Fibroblast of lung (primary cell): Measurements from ENCODE around the gene DVL3. TPM values are rescaled to one million over a fixed set of nuclear protein-coding genes. Genes with fewer than 3 reads are reported as not detected.

ENCODE experiments used
- DNase-seq, 2 donors: peaks; one replicate each; pipeline versions ENCODE4 v3.0.0 to v3.0.0-alpha.2; 2010; ENCODE audit warnings: low read depth in 2 of 2
- H2AFZ ChIP-seq: 2 replicates; pipeline ENCODE4 v1.5.1; 2012; ENCODE audit warnings: low read length, control low read depth, inconsistent platforms
- H3K27ac ChIP-seq: 2 replicates; pipeline ENCODE4 v1.5.1; 2011; ENCODE audit warnings: low read length, control low read depth; ENCODE audit not compliant: insufficient read depth
- H3K27me3 ChIP-seq: 2 replicates; pipeline ENCODE4 v1.5.1; 2011; ENCODE audit warnings: mild to moderate bottlenecking, low read length; ENCODE audit not compliant: control insufficient read depth, insufficient read depth
- H3K36me3 ChIP-seq: 2 replicates; pipeline ENCODE4 v1.5.1; 2011; ENCODE audit warnings: low read length; ENCODE audit not compliant: control insufficient read depth, insufficient read depth
- H3K4me1 ChIP-seq: 2 replicates; pipeline ENCODE4 v1.5.1; 2011; ENCODE audit warnings: low read length; ENCODE audit not compliant: control insufficient read depth, insufficient read depth; ENCODE audit errors: extremely low read depth
- H3K4me2 ChIP-seq: 2 replicates; pipeline ENCODE4 v1.5.1; 2011; ENCODE audit warnings: low read length, control low read depth; ENCODE audit not compliant: insufficient read depth; ENCODE audit errors: extremely low read depth
- H3K4me3 ChIP-seq, 4 experiments: fragments of 200-600 bp in 1 of 4; sonication (generic) in 1 of 4; replicated peaks in 1 of 4; 2 replicates each; pipeline ENCODE4 v1.5.1; 2011 to 2016; ENCODE audit warnings: low read length in 4 of 4, low read depth in 3 of 4, mild to moderate bottlenecking in 3 of 4, control low read depth in 2 of 4, inconsistent platforms in 1 of 4, mixed read lengths in 1 of 4; ENCODE audit not compliant: insufficient read depth in 1 of 4; ENCODE audit errors: control extremely low read depth in 1 of 4
- H3K79me2 ChIP-seq: 2 replicates; pipeline ENCODE4 v1.5.1; 2012; ENCODE audit warnings: mild to moderate bottlenecking, low read length, inconsistent platforms; ENCODE audit not compliant: control insufficient read depth, insufficient read depth
- H3K9ac ChIP-seq: 2 replicates; pipeline ENCODE4 v1.5.1; 2011; ENCODE audit warnings: mild to moderate bottlenecking, low read length, control low read depth; ENCODE audit not compliant: insufficient read depth
- H3K9me3 ChIP-seq: 2 replicates; pipeline ENCODE4 v1.5.1; 2012; ENCODE audit warnings: low read depth, low read length; ENCODE audit not compliant: control insufficient read depth, insufficient read depth
- H4K20me1 ChIP-seq: 2 replicates; pipeline ENCODE4 v1.5.1; 2011; ENCODE audit warnings: low read length; ENCODE audit not compliant: control insufficient read depth, insufficient read depth; ENCODE audit errors: extremely low read depth
- EZH2 ChIP-seq: IDR thresholded peaks from 2 replicates; pipeline ENCODE4 v1.5.1; 2012; ENCODE audit warnings: low read length, control low read depth, mild to moderate bottlenecking; ENCODE audit errors: missing control alignments
- polyA plus RNA-seq, 2 donors: library from polyadenylated mRNA; depleted of rRNA in 1 of 2; stranded (reverse) in 1 of 2; unstranded in 1 of 2; fragments of >200 nt; gene quantifications; 2 replicates each; pipeline ENCODE4 v1.2.1, GENCODE V29; 2011 to 2012; ENCODE audit warnings: missing spikeins in 1 of 2
- total RNA-seq: library from RNA; depleted of rRNA; stranded (reverse); fragments of >200 nt; gene quantifications from 2 replicates; pipeline ENCODE4 v1.2.1, GENCODE V29; 2014
- TF ChIP-seq, protein P1 (sequence below), 2 donors: IDR thresholded peaks in 1 of 2; conservative IDR thresholded peaks in 1 of 2; 1 replicate in 1 of 2; 2 replicates in 1 of 2; pipeline ENCODE4 v1.5.1; 2011 to 2012; ENCODE audit warnings: low read length in 2 of 2, control low read depth in 1 of 2, inconsistent platforms in 1 of 2, low read depth in 1 of 2, mild to moderate bottlenecking in 1 of 2

DVL3 gene
- total and polyA plus RNA-seq, 2 donors (not counting 1 experiment from before 2014, with no cell fraction given): 19.8 to 33.7 TPM

DNA sequence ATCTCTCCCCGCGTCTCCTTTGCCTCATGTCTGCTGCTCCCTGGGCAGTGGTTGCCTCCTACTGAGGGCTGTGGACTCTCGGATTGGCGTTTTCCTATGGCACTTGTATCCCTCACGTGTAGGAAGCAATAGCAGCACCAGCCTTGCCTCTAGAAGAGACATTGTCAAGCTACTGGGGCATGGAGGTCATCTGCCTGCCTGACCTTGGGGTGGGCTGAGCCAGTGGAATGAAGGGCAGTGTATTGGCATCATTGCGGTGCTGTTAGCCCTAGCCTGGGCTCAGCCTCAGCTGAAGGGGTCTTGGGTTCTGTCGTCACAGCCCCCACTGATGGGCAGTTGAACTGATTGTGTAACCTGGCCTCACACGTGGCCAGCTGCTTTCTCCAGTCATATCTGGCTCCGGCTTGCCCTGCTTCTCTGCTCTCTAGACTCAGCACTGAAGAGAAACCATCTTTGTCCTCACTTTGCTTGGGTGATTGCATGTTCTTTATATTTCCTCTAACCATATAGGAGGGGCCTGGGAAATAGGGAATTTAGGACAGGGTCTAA is 38.9 kb downstream of the DVL3 start:
- Histone ChIP-seq H3K9me3 (no peaks in the 10 kb centered on the region), H3K79me2 (peaks cover 4% of the 10 kb centered on the region), H2AFZ (no peak overlapping the region), H3K4me2 (no peak overlapping the region), H3K36me3 (peaks cover 23% of the 10 kb centered on the region), H4K20me1 (no peaks in the 10 kb centered on the region), H3K4me3 (no peak overlapping the region), H3K27me3 (no peaks in the 10 kb centered on the region), H3K27ac (no peak overlapping the region), H3K4me1 (no peaks in the 10 kb centered on the region), H3K9ac (no peak overlapping the region)
- TF ChIP-seq EZH2: no peak
- TF ChIP-seq, protein P1, sequence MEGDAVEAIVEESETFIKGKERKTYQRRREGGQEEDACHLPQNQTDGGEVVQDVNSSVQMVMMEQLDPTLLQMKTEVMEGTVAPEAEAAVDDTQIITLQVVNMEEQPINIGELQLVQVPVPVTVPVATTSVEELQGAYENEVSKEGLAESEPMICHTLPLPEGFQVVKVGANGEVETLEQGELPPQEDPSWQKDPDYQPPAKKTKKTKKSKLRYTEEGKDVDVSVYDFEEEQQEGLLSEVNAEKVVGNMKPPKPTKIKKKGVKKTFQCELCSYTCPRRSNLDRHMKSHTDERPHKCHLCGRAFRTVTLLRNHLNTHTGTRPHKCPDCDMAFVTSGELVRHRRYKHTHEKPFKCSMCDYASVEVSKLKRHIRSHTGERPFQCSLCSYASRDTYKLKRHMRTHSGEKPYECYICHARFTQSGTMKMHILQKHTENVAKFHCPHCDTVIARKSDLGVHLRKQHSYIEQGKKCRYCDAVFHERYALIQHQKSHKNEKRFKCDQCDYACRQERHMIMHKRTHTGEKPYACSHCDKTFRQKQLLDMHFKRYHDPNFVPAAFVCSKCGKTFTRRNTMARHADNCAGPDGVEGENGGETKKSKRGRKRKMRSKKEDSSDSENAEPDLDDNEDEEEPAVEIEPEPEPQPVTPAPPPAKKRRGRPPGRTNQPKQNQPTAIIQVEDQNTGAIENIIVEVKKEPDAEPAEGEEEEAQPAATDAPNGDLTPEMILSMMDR (conservative IDR thresholded peaks at IDR 0.05 in 1 of 2, IDR thresholded peaks at IDR 0.05 in 1 of 2; ENCODE audit: low read depth in 1 of 2, low read length in 2 of 2): no peak
- no peak for DNase-seq

DNA sequence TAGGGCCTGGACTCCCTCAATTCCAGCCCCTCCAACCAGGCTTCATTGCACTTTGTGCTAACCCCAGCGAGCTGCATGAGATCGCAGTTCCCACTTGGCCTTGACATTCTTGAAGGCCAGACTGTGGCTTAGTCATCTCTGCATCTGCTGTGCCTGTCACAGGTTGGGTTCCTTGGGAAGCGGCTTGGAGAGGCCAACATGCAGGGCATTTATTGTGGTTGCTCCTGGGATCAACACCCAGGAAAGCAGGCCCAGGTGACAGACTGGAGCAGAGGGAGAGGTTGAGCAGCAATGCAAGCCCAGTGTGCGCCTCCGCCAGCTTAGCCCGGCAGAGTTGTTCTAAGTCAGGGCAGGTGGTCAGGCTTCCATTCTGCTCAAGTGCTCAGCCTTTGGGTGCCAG is 41.4 kb downstream of the DVL3 start:
- Histone ChIP-seq H3K27ac (no peak overlapping the region), H3K4me3 (no peak overlapping the region)
- TF ChIP-seq, protein P1 (conservative IDR thresholded peaks at IDR 0.05 in 1 of 2, IDR thresholded peaks at IDR 0.05 in 1 of 2; ENCODE audit: low read depth in 1 of 2, low read length in 2 of 2): no peak
- TF ChIP-seq EZH2: no peak

DNA sequence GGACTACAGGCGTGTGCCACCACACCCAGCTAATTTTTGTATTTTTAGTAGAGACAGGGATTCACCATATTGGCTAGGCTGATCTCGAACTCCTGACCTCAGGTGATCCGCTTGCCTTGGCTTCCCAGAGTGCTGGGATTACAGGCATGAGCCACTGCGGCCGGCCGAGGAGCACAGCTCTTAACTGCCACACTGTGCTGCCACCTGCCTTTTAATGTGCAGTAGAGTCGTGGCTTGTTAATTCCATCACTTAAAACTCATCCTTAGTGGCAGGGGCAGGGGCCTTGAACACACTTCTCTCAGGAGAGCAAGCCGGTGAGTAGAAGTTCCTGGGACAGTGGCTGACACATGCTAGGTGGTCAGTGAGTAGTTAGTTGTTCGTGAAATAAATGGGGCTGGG is 43.3 kb downstream of the DVL3 start:
- DNase-seq: no peak
- Histone ChIP-seq H3K4me1 (no peaks in the 10 kb centered on the region), H3K4me2 (no peak overlapping the region), H3K79me2 (no peaks in the 10 kb centered on the region), H3K36me3 (peaks cover 8% of the 10 kb centered on the region), H2AFZ (no peak overlapping the region), H3K9me3 (no peaks in the 10 kb centered on the region), H3K27ac (no peak overlapping the region), H3K4me3 (no peak overlapping the region), H3K9ac (no peak overlapping the region), H4K20me1 (no peaks in the 10 kb centered on the region), H3K27me3 (no peaks in the 10 kb centered on the region)
- TF ChIP-seq EZH2: no peak
- TF ChIP-seq, protein P1 (conservative IDR thresholded peaks at IDR 0.05 in 1 of 2, IDR thresholded peaks at IDR 0.05 in 1 of 2; ENCODE audit: low read depth in 1 of 2, low read length in 2 of 2): no peak

More for the DNA sequence above, 41.4 kb downstream of the DVL3 start:
- H3K36me3 ChIP-seq: peaks cover 13% of the 10 kb centered on the region
- H3K4me2 ChIP-seq: no peak overlapping the region
- H3K9ac ChIP-seq: no peak overlapping the region
- H4K20me1 ChIP-seq: no peaks in the 10 kb centered on the region
- H3K79me2 ChIP-seq: no peaks in the 10 kb centered on the region
- no peak for DNase-seq
- H2AFZ ChIP-seq: no peak overlapping the region
- no peaks in the 10 kb centered on the region for H3K27me3 ChIP-seq
- no peaks in the 10 kb centered on the region for H3K4me1 ChIP-seq
- no peaks in the 10 kb centered on the region for H3K9me3 ChIP-seq
